ENCODE measurements around the gene LPAR1.

DNA sequence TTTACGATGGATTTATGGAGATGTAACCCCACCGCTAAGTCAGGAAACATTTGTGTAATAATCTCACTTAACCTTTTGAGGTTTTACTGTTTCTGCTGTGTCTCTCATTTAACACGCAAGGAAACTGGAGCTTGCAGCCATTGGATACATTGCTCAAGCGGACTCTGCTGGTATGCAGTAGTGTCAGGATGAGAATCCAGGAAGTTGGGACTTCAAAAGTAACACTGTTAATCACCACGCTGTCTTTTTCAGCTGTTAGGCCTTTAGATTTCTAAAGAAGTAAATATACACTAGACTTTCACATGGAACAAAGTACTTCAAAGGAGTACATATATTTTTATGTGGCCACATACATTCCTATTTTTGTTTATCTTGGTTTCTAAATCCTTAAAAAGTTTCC is 114.7 kb downstream of the LPAR1 start:
- TF ChIP-seq, protein P1, sequence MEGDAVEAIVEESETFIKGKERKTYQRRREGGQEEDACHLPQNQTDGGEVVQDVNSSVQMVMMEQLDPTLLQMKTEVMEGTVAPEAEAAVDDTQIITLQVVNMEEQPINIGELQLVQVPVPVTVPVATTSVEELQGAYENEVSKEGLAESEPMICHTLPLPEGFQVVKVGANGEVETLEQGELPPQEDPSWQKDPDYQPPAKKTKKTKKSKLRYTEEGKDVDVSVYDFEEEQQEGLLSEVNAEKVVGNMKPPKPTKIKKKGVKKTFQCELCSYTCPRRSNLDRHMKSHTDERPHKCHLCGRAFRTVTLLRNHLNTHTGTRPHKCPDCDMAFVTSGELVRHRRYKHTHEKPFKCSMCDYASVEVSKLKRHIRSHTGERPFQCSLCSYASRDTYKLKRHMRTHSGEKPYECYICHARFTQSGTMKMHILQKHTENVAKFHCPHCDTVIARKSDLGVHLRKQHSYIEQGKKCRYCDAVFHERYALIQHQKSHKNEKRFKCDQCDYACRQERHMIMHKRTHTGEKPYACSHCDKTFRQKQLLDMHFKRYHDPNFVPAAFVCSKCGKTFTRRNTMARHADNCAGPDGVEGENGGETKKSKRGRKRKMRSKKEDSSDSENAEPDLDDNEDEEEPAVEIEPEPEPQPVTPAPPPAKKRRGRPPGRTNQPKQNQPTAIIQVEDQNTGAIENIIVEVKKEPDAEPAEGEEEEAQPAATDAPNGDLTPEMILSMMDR (conservative IDR thresholded peaks at IDR 0.05; ENCODE audit: low read length): no peak
- no peak for TF ChIP-seq EZH2phosphoT487 (IDR thresholded peaks at IDR 0.05; ENCODE audit: borderline replicate concordance)
